ENCODE measurements around the gene NFATC3.
A peak's percentile ranks its signal among the peaks of the same experiment; 100 is the strongest.

The NFATC3 gene

DNA sequence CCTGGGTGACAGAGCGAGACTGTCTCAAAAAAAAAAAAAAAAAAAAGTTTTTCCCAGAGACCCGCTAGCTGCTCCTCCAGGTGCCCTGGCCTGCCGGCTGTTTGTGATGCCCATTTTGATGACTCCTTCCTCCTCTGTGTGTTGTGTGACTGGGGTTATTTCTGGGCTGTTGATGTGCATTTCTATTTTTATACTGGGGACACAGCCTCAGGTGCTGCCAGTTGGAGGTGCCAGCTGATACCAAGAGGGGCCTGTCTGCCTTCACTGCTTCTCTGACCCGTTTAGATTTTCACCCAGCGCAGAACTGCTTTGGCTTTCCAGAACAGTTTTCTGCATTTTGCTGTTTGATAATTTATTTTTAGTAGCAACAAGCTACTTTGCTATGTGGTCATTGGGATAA lies 166.7 kb downstream of the NFATC3 start:
- peaks cover 12% of the 10 kb centered on the region for H3K36me3 Mint-ChIP-seq (ENCODE audit: low read depth)
- H3K27ac Mint-ChIP-seq = peak overlapping the region in 1 of 3 experiments; percentile 4
- no peak overlapping the region for H3K4me3 Mint-ChIP-seq
- H3K4me1 Mint-ChIP-seq = peaks cover 6% of the 10 kb centered on the region
- TF ChIP-seq, protein P1, sequence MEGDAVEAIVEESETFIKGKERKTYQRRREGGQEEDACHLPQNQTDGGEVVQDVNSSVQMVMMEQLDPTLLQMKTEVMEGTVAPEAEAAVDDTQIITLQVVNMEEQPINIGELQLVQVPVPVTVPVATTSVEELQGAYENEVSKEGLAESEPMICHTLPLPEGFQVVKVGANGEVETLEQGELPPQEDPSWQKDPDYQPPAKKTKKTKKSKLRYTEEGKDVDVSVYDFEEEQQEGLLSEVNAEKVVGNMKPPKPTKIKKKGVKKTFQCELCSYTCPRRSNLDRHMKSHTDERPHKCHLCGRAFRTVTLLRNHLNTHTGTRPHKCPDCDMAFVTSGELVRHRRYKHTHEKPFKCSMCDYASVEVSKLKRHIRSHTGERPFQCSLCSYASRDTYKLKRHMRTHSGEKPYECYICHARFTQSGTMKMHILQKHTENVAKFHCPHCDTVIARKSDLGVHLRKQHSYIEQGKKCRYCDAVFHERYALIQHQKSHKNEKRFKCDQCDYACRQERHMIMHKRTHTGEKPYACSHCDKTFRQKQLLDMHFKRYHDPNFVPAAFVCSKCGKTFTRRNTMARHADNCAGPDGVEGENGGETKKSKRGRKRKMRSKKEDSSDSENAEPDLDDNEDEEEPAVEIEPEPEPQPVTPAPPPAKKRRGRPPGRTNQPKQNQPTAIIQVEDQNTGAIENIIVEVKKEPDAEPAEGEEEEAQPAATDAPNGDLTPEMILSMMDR (IDR thresholded peaks at IDR 0.05; ENCODE audit: unreplicated experiment in 3 of 3) = no peak
- no peaks in the 10 kb centered on the region for H3K9me3 Mint-ChIP-seq
- no peaks in the 10 kb centered on the region for H3K27me3 Mint-ChIP-seq (ENCODE audit: low read depth)

DNA sequence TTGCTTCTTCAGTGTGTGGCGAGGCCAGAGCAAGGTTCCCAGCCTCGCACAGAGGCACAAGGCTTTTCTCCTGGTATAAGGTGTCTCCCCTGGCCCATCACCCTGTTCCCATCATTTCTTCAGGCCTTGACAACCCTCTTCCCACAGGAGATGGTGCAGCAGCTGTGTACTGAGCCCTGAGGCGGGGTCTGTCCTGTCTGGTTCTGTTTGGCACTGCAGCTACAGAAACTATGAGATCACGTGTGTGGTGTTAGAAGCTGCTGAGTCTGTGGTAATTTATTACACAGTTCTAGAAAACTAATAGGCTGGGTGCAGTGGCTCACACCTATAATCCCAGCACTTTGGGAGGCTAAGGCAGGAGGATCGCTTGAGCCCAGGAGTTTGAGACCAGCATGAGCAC lies 167.2 kb downstream of the NFATC3 start:
- Mint-ChIP-seq H3K4me1 (peaks cover 8% of the 10 kb centered on the region), H3K4me3 (no peak overlapping the region), H3K9me3 (no peaks in the 10 kb centered on the region), H3K27ac (no peak overlapping the region), H3K27me3 (ENCODE audit: low read depth) (no peaks in the 10 kb centered on the region), H3K36me3 (ENCODE audit: low read depth) (peaks cover 14% of the 10 kb centered on the region)
- TF ChIP-seq, protein P1 (IDR thresholded peaks at IDR 0.05; ENCODE audit: unreplicated experiment in 3 of 3) = no peak

DNA sequence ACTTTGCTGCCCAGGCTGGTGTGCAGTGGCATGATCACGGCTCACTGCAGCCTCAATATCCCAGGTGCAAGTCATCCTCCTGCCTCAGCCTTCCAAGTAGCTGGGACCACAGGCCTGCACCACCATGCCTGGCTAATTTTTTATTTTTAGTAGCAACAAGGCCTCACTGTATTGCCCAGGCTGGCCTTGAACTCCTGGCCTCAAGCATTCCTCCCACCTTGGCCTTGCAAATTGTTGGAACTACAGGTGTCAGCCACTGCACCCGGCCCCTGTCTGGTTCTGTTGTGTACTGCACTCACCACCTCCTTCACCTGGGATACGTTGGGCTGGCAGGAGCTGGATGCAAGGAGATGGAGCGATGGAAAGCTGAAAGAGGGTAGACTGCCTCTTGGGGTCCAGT lies 168.6 kb downstream of the NFATC3 start:
- H3K36me3 Mint-ChIP-seq (ENCODE audit: low read depth) = peaks cover 23% of the 10 kb centered on the region

DNA sequence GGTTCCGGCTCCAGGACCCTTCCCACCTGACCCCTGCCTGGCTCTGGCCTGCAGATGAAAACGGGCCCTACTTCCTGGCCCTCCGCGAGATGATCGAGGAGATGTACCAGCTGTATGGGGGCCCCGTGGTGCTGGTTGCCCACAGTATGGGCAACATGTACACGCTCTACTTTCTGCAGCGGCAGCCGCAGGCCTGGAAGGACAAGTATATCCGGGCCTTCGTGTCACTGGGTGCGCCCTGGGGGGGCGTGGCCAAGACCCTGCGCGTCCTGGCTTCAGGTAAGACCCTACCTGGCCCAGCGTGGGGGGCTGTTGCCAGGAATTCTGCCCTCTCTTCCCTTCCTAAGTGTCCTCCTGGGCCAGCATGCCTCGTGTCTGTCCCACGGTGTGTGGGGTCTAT lies 170.5 kb downstream of the NFATC3 start:
- Mint-ChIP-seq H3K27me3 (ENCODE audit: low read depth) (no peaks in the 10 kb centered on the region), H3K9me3 (no peaks in the 10 kb centered on the region), H3K4me3 (no peak overlapping the region), H3K4me1 (peaks cover 19% of the 10 kb centered on the region), H3K27ac (no peak overlapping the region), H3K36me3 (ENCODE audit: low read depth) (peaks cover 24% of the 10 kb centered on the region)
- TF ChIP-seq, protein P1 (IDR thresholded peaks at IDR 0.05; ENCODE audit: unreplicated experiment in 3 of 3) = no peak

More for the DNA sequence above, 168.6 kb downstream of the NFATC3 start:
- H3K9me3 Mint-ChIP-seq = no peaks in the 10 kb centered on the region
- no peaks in the 10 kb centered on the region for H3K27me3 Mint-ChIP-seq (ENCODE audit: low read depth)
- H3K27ac Mint-ChIP-seq = no peak overlapping the region
- peaks cover 19% of the 10 kb centered on the region for H3K4me1 Mint-ChIP-seq
- no peak overlapping the region for H3K4me3 Mint-ChIP-seq
- TF ChIP-seq, protein P1 (IDR thresholded peaks at IDR 0.05; ENCODE audit: unreplicated experiment in 3 of 3) = no peak

DNA sequence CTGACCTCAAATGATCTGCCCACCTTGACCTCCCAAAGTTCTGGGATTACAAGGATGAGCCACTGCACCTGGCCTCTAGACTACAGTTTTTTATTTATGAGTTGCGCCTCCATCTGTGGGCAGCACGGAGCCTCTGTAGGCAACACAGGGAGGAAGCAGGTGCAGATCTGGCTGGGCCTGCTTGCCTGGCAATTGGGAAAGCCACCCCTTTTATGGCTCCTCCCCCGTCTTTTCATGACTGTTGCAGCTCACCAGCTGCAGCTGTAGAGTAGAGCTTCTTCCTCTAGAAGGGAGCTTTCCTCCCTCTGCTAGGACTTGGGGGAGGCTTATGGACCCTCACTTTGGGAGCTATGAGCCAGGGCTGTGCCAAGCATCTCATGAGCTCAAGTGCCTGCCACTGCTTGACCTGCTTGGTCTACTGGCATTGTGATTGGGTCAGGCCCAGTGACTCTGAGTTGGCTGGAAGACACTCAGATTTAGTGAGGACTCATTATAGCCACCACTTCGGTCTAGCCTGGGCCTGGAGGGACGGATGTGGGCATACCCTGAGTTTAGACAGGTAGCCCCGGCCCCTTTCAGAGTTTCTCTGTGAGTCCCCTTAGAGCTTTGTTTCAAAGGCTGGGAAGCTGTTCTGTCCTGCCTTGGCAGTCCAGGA lies 172.2 kb downstream of the NFATC3 start:
- TF ChIP-seq, protein P1 (IDR thresholded peaks at IDR 0.05; ENCODE audit: unreplicated experiment in 3 of 3) = no peak
- Mint-ChIP-seq H3K27me3 (ENCODE audit: low read depth) (peaks cover 3% of the 10 kb centered on the region), H3K9me3 (no peaks in the 10 kb centered on the region), H3K27ac (peak overlapping the region; percentile 92 to 98 (median 96)), H3K36me3 (ENCODE audit: low read depth) (peaks cover 14% of the 10 kb centered on the region), H3K4me1 (peaks cover 14% of the 10 kb centered on the region), H3K4me3 (no peak overlapping the region)
